NCI-H2196 treated with DMSO at 0.1 percent for 48 hours (cell line): Measurements from ENCODE around the gene SIGLEC15.
"Not testable (repeated sequence)": the region's sequence is repeated elsewhere in the genome, so short reads cannot be mapped to it uniquely, and the experiment has no call there.

ENCODE experiments used
- DNase-seq: peaks from one replicate; lab custom pipeline; 2025; ENCODE audit not compliant: unreplicated experiment; lab: John Stamatoyannopoulos, UW

Gene SIGLEC15, protein sequence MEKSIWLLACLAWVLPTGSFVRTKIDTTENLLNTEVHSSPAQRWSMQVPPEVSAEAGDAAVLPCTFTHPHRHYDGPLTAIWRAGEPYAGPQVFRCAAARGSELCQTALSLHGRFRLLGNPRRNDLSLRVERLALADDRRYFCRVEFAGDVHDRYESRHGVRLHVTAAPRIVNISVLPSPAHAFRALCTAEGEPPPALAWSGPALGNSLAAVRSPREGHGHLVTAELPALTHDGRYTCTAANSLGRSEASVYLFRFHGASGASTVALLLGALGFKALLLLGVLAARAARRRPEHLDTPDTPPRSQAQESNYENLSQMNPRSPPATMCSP

DNA sequence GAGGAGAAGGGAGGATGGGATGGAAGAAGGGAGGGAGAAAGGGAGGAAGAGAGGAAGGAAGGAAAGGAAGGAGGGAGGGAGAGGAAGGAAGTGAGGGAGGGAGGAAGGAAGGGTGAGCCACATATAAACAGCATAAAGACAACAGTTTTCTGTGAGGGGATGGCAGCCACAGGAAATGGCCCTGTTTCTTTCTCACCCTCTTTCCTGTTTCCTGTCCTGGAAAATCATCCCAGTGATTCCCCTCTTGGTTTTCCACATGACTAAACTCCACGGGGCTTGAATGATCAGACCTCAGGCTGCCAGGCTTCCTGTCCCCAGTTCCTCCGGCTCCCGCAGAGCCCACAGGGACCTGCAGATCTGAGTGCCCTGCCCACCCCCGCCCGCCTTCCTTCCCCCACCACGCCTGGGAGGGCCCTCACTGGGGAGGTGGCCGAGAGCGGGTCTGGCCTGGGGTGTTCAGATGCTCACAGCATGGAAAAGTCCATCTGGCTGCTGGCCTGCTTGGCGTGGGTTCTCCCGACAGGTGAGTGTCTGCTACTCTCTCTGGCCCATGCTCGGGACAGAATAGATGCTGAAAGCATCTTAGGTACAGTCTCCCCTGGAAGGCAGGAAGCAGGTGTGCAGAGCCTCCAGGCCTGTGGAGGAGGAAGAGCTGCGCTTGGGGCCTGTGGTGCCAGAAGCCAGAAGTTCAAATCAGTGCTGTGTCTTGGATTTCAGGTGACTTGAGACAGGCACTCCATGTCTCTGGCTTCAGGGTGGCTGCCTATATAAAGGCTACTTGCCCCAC, at the start of gene SIGLEC15:
Gene SIGLEC15, plus strand, starts transcription at position 418 of the 787 bp plus-strand sequence. Its CDS starts 54 bp downstream, at position 472.
- no peak for DNase-seq

DNA sequence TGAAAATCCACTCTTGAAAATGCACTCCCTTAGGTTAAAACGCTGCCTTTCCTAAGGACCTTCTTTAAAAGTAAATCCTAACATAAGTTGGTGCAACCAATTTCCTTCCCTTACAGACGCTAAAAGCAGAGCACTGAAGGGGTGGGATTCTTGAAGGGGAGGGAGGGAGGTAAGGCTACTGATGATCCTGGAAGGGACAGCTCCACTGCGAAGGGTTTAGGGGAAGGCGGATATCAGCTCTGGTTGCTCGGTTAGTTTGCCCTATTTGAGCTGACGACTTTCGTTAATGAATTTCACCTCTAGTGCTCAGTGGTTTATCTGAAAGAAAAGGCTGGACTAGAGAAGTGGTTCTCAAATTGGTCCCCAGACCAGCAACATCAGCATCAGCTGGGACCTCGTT, 49.7 kb upstream of the SIGLEC15 start:
- DNase-seq, result no peak

DNA sequence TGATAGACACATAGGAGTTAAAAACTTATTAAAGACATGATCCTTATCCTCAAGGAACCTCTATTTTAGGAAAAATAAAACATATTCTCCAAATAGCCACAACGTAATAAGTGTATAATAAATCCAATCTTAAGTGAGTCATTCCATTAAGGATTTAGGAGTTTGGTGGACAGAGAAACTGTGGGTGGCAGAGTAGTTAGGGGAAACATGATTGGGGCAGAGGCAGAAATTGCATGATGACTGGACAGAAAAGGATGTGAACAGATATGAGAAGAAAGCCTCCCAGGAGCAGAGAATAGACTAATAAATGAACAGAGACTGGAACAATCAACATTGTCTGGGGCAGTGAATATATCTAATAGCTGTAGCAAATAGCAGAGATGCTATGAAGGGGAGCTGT, 48.1 kb upstream of the SIGLEC15 start:
- DNase-seq, result no peak

DNA sequence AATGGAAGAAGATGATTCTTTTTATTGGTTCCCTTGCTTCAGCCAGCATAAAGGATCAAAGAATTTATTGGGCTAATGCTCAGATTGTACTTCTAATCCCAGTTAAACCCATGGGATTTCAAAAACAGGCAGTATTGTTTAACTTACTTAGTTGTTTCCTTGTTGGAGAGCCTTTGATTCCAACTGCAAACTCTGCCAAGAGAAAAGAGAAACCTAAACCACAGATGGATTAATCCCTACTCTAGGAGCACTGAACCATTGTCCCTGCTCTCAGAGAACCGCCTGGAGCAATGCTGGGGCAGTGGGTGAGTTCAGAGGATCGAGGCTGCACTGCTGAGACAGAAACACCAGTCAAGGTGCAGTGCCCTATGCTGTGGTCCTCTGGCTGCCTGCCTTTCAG, 44.9 kb upstream of the SIGLEC15 start:
- DNase-seq, result no peak

DNA sequence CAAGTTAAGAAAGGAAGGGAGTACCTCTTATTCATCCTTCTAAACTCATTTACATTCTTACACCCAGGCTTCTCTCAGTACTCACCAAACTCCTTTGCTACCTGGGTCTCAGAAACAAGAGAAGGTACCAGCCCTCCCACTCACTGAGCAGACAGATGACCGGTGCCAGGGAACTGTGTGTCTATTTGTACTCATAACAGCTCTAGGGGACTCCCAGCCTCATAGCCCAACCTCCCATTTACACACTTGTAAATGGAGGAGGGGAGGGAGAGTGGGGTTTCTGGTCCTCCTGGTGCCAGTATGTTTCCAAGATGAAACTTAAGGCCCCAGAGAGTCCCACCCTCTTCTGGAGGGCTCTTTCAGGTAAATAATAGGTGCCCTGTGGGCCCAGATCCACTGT, 42.8 kb upstream of the SIGLEC15 start:
- DNase-seq, result no peak

DNA sequence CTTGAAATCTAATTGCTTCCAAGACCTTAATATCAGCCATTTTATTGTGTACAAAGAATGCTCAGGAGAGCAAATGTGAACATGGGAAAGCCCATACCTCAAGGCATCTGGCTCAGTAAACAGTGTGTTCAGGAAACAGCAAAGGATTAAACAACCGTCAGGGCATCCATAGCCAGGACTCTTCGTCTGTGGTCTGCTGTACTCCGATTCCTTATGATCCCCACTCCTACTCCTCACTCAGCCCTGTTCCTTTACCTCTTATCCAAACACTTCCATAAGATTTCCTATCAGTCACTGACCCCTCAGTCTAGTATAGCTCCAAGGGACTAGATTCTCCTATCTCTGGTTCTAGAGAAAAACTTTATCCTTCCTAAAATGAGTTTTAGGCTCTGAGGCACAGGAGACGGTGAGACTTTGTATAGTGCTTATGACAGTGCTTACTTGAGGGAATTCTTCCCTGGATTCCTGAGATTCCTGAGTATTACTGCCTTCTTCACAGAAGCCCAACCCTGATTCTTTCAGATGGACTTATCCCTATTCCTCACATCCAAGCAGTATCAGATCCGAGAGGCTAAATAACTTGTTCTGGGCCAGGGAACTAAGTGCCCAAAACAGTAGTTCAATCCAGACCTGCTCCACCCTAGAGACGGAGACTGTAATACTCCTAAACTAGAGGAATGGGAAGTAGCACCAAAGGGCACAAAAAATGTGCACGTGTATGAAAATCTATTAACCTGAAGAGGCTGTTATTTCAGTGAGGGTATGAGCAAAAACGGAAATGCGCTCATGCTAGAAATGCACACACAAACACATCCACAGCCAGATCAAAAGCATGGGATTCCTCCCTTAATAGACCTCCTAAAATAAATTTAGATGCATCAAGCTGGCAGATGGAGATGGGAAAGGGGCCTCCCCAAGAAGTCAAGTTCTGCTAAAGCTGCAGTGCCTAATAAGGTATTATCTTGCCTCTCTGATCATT, 42.1 kb upstream of the SIGLEC15 start:
- DNase-seq, result no peak

DNA sequence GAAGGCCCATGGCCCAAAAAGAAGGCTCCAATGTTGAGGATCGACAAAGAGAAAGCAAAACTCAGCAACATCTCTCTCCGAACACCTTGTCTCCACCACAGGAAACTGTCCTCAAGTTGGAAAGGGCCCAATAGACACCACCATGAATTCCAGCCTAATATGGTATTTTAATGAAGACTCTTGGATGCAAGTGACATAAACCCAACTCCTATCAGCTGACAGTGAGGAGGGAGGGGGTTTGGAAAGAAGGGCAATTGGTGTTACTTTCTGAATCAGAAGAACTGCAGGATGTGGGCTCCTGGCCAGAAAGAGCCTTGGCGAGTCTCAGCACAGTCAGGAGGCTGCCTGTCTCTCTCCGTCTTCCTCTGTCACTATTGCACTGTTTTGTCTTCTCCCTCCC, 40.3 kb upstream of the SIGLEC15 start:
- no peak for DNase-seq

DNA sequence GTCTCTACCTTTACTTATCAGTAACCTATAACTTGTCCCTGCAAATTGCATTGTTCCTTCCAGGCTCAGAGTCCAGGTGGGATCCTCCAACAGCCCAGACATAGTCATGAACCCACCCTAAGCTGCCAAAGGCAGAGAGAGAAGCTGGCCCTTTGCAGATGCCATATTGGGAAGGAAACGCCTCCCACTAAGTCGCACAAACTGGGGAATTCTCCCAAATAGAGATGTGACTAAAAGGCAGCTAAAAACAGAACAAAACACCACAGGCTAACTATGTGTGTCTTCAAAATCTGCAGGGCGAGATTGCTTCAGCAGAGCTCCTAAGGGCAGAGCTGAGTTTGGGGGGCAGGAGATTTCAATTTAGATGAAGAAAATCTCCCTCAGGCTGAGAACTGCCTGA, 38.5 kb upstream of the SIGLEC15 start:
- no peak for DNase-seq

DNA sequence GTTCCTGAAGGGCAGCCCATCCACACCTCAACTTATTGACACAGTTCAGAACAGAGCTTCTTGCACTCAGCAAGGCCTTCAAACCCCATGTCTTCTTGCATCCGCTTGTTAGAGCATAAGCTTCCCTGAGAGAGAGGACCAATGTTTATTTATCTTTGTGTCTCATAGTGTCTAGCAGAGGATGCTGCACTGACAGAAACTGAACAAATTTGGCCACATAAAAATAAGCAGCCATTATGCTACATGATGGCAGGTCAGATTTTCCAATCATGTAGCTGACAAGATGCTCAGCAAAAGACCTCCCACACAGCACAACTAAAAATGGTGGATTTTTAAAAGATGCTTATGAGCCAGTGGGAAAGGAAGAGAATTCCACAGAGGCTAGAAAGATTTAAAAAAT, 38.1 kb upstream of the SIGLEC15 start:
- no peak for DNase-seq

DNA sequence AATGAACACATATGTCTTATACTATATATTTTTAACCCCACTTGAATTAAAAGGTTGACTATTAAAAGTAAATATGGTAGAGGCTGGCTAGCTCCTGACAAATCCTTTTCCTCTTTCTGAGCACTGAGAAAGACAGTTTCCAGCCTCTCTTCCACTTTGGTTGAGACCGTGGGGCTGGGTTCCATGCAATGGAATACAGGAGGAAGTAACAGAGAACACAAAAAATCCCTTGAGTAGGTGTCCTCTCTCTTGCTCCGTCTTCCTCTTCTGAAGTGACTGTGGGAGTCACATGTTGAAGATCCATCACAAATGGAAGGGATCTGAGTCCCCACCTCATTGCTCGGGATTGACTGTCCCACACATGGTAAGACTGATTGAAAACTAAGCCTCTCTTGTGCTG, 36.6 kb upstream of the SIGLEC15 start:
- DNase-seq, result no peak

DNA sequence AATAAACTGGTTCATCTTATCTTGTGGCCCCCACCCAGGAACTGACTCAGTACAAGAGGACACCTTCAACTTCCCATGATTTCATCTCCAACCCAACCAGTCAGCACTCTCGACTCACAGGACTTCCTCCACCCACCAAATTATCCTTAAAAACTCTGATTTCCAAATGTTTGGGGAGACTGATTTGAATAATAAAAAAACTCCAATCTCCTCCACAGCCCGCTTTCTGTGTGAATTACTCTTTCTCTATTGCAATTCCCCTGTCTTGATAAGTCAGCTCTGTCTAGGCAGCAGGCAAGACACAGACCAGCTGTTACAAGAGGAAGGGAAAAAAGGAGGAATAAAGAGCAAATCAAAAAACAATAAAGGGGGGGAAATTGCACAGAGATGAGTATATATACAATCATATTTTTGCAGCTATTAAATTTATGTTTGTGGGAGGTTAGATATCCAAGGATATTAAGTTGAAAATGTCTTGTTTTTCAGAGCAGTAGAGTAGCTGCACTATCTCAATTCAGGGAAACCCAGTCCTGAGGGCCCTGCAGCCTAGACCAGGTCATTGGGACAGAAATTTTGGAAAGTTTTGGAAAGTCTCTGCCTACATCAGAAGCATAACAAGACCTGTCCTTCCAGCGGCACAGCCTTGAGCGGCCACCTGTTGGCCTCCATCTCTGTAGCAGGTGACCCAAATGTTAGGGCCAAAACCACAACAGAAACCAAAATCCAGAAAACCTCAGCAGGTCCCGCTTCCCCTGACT, 32.8 kb upstream of the SIGLEC15 start:
- DNase-seq, result no peak

DNA sequence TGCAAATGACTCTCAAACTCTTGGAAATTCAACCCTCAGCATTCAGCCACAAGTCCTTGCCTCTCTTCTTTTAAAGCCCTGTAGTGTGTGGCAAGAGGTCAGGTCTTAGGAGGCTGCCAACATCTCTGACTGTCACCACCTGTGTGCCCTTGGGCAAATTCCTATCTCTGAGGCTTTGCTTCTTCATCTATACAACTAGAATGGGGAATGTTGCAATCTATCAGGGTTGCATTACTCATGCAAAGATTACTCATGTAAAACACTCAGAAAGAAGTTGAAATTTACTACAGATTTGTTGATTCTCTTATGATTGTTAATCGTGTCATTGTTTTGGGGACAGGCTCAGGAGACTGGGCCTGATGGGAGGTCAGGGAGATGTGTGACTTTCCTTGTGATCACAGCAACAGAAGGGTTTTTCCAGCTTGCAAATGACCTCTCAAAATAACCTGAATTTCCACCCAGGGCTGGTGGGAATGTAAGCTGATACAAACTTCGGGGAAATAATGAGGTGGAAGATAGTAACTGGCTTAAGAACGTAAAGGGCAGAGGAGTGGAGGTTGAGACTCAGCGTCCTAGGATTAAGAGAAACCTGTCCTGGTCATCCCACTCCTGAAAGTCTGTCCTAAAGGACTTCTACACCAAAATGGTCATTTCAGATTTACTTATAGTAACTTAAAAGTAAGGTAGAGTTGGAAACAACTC, 32.1 kb upstream of the SIGLEC15 start:
- peak; percentile 26 for DNase-seq

DNA sequence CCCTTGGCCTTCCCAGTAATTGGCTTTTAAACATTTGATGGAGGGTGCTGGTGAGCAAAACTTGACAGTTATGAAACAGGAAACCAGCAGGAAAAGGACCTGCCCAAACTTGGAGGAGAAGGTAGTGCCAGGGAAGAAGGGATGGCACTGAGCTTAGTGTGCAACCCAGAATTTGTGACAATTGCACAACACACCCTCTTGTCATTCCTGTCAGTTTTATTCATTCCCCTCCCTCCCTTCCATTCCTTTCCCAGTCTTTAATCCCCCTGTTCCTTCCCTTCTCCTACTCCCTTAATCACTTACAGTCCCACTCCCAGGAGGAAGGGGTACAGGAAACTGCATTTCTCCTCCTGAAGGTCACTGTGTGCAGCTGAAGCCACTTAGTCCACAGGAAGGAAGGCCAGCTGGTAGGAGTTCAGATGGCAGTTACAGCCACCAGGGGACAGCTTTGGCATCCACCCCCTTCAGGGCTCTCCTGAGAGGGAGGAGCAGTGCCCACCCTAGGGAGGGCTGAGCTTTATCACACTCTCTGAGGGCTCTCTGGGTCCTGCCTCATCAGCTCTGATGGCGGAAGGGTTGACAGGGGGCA, 24.0 kb upstream of the SIGLEC15 start:
- DNase-seq, result no peak

DNA sequence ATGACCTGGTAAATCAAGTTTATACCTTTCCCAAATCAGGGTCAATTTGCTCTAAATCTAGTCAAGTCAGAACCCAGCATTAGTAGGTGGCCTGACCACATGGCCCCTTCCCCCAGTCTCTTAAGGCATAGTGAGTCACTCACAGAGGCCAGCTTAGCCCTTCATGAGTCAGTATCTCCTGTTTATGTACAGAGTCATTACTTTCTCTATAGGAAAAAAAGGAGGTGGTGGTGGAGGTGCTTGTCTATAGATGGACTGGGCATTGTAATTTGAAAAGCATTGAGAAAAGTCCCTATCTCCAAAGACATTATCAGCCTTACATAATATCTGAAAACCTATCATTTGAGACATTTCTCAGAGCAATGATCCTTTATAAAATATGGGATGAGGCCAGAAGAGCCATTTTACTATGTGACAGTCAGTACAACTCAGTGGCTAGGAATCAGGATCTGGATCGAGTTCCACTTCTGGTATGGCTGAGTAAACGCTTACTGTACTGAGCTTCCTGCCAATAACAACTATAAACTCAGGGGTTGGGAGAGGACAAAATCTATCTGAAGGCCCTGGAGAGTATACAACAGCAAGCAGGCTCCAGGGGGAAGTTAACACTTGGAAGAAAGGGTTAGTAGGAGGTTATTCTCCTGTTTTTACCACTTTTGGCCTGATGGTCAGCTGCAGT, 22.5 kb upstream of the SIGLEC15 start:
- DNase-seq, result peak; percentile 44

DNA sequence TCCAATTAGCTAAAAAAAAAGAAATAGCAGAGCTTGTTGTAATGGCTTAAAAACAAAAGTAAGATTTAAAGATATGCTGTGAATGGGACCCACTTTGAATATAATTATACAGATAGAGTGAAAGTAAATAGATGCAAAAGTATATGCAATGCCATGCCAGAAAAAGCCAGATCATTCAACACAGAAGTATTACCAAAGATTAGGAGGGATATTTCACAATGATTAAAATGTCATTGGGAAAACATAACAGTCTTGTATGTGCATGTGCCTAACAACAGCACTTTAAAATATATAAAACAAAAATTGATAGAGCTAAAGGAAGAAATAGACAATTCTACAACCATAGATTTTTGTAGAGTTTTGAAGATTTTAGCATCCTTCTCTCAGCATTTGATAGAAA, 19.9 kb upstream of the SIGLEC15 start:
- DNase-seq, result no peak

DNA sequence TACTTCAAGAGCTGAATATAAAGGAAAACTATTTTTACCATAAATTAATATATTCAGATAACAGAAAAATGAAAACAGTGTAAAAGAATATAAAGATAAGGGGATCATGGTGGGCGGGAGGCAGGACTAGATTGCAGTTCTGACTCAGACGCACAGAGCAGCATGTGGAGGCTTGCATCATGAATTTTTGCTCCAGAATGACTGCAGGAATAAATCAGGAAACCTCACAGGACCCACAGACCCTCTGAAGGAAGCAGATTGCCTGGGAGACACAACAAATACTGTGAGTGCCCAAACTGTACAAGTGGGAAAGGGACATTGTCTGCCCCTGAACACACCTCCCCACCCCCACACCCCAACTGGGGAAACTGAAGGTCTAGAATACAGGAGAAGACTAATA, 19.2 kb upstream of the SIGLEC15 start:
- DNase-seq, result no peak

DNA sequence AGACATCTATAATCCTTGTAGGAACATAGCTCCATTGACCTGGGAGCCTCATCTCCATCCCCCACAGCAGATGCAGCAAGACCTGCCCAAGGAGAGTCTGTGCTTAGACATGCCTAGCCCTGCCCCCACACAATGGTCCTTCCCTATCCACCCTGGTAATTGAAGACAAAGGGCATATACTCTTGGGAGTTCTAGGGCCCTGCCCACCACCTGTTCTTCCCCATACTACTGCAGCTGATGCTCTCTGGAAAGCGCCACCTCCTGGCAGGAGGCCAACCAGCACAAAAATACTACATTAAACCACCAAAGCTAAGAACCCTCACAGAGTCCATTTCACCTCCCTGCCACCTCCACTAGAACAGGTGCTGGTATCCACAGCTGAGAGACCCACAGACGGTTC, 18.3 kb upstream of the SIGLEC15 start:
- peak; percentile 60 for DNase-seq

DNA sequence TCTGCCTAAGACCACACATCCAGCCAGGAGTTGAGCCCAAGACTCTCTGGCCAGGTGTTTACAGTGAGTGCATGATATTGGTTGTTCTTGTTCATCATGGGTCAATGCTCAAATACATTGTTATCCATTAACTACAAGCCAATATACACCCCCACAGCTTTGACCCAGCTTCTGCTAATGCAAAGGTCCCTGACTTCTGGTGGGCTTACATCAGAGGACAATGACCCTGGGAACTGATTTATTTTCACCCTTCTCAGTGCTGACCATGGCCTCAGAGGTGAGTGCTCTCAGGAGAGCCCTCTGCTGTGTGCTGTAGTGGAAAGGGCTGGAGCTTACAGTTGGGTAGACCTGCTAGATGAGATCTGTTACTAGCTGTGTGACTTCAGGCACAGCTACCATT, 10.7 kb upstream of the SIGLEC15 start:
- DNase-seq, result not testable (repeated sequence)

DNA sequence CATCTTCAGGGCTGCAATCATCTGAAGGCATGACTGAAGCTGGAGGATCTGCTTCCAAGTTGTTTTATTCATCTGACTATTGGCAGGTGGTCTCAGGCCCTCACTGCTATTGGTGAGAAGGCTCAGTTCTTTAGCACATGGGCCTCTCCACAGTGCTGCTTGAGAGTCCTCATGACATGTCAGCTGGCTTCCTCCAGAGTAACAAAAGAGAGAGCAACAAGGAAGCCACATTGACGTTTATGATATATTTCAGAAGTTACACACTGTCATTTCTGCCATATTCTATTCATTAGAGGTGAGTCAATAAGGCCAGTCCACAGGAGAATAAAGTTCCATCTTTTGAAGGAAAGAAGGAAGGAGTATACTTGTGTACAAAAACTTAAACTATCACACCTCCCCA, 7.9 kb upstream of the SIGLEC15 start:
- no peak for DNase-seq
